ENCODE data around the gene CNP. TPM values are rescaled to one million over a fixed set of nuclear protein-coding genes. Genes with fewer than 3 reads are reported as not detected.

The CNP gene
- total RNA-seq, 2 donors from 2014 or later = 64.3 to 79.6 TPM

- Mint-ChIP-seq H3K27ac (no peak overlapping the region), H3K36me3 (ENCODE audit: low read depth) (peaks cover 74% of the 10 kb centered on the region), H3K9me3 (no peaks in the 10 kb centered on the region), H3K27me3 (ENCODE audit: insufficient read depth) (no peaks in the 10 kb centered on the region), H3K4me3 (no peak overlapping the region), H3K4me1 (peaks cover 6% of the 10 kb centered on the region)
- Histone ChIP-seq H3K9me3 (ENCODE audit: control insufficient read depth, low read length) (no peaks in the 10 kb centered on the region), H3K27me3 (ENCODE audit: control insufficient read depth, insufficient read depth, low read length, poor library complexity, severe bottlenecking) (no peaks in the 10 kb centered on the region), H3K4me3 (ENCODE audit: low read length) (no peak overlapping the region), H3K9ac (ENCODE audit: extremely low read depth, low read length, poor library complexity, severe bottlenecking) (no peak overlapping the region), H3K27ac (ENCODE audit: low read depth, low read length) (no peak overlapping the region), H3K36me3 (ENCODE audit: control insufficient read depth, insufficient read depth, low read length) (peaks cover 79% of the 10 kb centered on the region), H3K4me1 (ENCODE audit: control insufficient read depth, insufficient read depth, low read length) (no peaks in the 10 kb centered on the region)
- DNase-seq = no peak
- TF ChIP-seq CTCF (conservative IDR thresholded peaks at IDR 0.05) = peak; percentile 17
- 91 to 98% methylated on average over 13 to 18 of the region's 18 CpGs for WGBS, 2 experiments (ENCODE audit: insufficient coverage in 1 of 2, insufficient read length in 1 of 2)
These were observed 5.3 kb downstream of the CNP start for GRCh38 chr17:41971721-41972523.

- H3K27ac ChIP-seq (ENCODE audit: low read depth, low read length) = no peak overlapping the region
- H3K27me3 Mint-ChIP-seq (ENCODE audit: insufficient read depth) = no peaks in the 10 kb centered on the region
- no peak overlapping the region for H3K9ac ChIP-seq (ENCODE audit: extremely low read depth, low read length, poor library complexity, severe bottlenecking)
These were observed 6.2 kb downstream of the CNP start for GRCh38 chr17:41972571-41973407.

More at GRCh38 chr17:41972571-41973407, 6.2 kb downstream of the CNP start:
- H3K4me3 ChIP-seq (ENCODE audit: low read length) = no peak overlapping the region
- TF ChIP-seq CTCF (conservative IDR thresholded peaks at IDR 0.05) = no peak
- H3K4me1 ChIP-seq (ENCODE audit: control insufficient read depth, insufficient read depth, low read length) = no peaks in the 10 kb centered on the region
- peaks cover 80% of the 10 kb centered on the region for H3K36me3 Mint-ChIP-seq (ENCODE audit: low read depth)
- H3K4me1 Mint-ChIP-seq = peaks cover 4% of the 10 kb centered on the region
- 94 to 95% methylated on average over 19 to 22 of the region's 22 CpGs for WGBS, 2 experiments (ENCODE audit: insufficient coverage in 1 of 2, insufficient read length in 1 of 2)
- H3K36me3 ChIP-seq (ENCODE audit: control insufficient read depth, insufficient read depth, low read length) = peaks cover 88% of the 10 kb centered on the region
- no peaks in the 10 kb centered on the region for H3K9me3 Mint-ChIP-seq
- DNase-seq = no peak
- no peaks in the 10 kb centered on the region for H3K9me3 ChIP-seq (ENCODE audit: control insufficient read depth, low read length)
- H3K27ac Mint-ChIP-seq = no peak overlapping the region
- H3K4me3 Mint-ChIP-seq = no peak overlapping the region
- no peaks in the 10 kb centered on the region for H3K27me3 ChIP-seq (ENCODE audit: control insufficient read depth, insufficient read depth, low read length, poor library complexity, severe bottlenecking)

Measured in endodermal cell (in vitro differentiated cells).